ENCODE measurements around the gene DAB2IP.

Gene DAB2IP

GRCh38 chr9:121818841-121819427 is 167.5 kb downstream of the DAB2IP start:
- DNase-seq (ENCODE audit: low read depth): no peak

GRCh38 chr9:121819428-121820231 is 168.2 kb downstream of the DAB2IP start:
- no peak for DNase-seq (ENCODE audit: low read depth)

DNA sequence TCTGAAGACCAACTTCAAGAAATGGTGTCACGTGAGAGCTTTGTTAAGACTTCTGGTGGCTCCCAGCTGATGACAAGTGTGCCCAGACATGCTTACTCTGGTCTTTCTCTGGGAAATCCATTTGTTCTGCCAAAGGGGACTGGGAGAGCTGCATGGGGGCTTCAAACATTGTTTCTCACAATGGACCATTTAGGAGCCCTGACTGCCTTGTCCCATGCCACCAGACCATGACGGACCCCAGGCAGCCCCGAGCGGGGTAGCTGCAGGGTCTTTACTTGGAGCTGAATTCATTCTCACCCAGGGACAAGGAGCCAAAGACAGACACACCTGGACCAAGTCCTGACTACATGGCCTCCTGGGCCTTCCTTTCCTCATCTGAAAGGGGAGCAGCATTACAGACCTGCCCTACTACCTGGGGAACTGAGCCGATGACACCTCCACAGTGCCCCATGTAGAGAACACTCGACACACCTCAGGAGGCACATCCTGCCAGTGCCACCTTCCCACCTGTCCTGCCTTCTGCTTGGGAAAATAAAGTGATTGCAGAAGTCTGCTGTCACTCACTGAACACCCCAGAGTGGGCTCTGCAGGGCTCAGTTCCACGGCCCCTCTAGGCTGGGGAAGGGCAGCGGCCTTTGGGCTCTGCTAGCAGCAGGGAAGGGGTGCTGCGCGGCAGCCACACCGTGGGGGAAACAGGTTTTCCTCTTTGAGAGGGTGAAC is 169.0 kb downstream of the DAB2IP start:
- no peak for DNase-seq (ENCODE audit: low read depth)

DNA sequence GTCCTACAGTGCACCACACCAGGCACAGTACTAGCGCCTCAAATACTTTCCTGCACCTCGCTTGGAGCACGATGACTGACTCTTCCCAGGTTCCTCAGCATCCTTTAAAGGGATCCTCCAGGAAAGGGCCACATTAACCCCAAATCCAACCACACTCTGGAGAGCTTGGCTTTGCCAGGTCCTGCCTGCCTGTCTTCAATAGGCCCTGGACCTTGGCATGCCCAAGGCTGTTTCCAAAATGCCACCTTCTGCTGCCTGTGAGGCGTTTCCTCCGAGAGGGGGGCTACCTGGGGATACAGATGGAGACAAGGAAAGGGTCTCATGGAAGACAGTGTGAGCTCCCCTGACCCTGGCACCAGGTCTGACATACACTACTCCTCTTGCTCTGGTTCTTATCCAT is 169.9 kb downstream of the DAB2IP start:
- no peak for DNase-seq (ENCODE audit: low read depth)

GRCh38 chr9:121822093-121823085 is 171.0 kb downstream of the DAB2IP start:
- no peak for DNase-seq (ENCODE audit: low read depth)

GRCh38 chr9:121823451-121824169 is 172.2 kb downstream of the DAB2IP start:
- DNase-seq (ENCODE audit: low read depth): no peak

DNA sequence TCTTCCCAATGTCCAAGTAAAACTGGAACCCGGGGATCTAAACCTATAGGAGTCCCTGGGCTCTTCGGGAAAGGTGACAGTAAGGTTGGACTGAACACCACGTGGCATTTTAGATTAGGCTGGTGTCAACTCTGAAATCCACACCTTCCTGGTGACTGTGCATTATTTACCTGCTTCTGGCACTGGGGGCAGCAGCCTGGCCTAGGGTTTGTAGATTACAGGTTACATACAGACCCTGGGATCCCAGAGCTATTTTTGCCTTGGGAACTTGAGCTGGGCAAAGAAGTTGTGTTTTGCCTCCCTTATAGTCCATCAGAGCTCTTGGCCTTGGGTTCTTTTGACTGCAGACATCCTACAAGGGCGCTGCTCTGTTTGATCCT is 173.2 kb downstream of the DAB2IP start:
- DNase-seq (ENCODE audit: low read depth): no peak

GRCh38 chr9:121825031-121825691 is 173.7 kb downstream of the DAB2IP start:
- no peak for DNase-seq (ENCODE audit: low read depth)

GRCh38 chr9:121826711-121827110 is 175.3 kb downstream of the DAB2IP start:
- no peak for DNase-seq (ENCODE audit: low read depth)

DNA sequence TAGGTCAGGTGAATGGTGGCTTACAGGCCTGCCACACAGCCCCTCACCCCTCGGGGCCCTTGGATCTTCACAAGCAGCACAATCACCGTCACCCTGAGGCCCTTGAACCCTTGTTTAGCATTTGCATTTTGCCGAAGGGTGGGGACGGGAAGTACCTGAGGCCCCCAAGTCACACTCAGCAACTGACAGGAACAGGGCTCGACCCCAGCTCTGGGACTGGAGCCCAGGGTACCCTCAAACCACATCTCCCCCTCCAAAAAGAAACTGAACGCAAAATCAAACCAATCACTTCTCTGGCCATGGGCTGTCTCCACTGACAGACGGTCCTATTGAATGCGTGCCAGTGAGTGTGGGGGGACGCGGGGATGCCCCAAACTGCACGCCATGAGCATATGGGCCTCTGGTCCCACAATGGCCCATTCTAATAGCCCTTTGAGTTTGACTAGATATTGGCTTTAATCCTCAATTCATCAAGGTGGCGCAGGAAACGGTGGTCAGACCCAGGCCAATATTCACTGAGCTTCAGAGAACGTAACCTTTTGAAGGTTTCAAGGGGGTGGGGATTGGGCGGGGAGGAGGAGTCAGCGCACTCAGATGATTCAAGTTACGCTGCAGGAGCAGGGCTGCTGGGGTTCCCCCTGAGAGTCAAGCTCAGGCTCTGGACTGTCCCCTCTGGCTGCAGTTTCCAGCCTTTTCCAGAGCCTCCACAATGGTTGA is 176.0 kb downstream of the DAB2IP start:
- DNase-seq (ENCODE audit: low read depth): no peak

DNA sequence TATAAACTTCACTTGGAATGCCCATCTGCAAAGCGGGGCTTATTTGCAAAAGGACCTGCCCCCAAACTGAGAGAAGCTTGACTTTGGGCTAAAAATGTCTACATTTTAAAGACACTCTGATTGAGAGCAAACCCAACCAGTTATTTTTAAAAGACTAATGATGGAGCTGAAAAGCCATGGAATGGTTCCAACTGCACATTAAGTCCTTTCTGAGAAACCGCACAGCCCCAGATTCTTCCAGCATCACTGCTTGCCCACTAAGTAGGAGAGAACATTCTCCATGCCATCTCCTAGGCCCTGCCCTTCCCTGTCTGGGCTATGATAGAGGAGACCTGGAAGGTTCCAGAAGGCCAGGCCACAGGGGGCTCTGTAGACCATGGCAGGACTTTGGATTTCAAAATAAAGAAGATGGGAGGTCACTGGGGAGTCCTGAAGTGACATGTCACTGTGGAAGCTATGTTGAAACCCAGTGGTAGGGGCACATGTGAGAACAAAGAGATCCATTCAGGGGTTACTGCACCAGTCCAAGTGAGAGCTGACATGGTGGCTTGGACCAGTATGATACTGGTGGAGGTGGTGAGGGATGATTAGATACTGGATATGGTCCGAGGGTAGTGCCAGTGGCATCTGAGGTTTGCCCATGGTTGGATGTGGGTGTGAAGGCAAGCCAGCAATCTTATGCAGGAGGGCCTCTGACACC is 179.2 kb downstream of the DAB2IP start:
- no peak for DNase-seq (ENCODE audit: low read depth)

DNA sequence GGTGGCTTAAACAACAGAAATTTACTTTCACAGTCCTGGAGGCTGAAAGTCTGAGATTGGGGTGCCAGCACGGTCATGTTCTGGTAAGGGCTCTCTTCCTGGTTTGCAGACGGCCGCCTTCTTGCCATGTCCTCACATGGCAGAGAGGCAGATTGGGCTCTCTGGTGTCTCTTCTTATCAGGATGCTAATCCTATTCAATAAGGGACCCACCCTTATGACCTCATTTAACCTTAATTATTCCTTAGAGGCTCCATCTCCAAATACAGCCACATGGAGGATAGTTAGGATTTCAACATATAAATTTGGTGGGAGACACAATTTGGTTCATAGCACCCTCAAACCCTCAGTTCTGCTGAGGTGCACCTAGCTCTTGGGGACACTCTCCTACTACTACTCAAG is 180.4 kb downstream of the DAB2IP start:
- DNase-seq (ENCODE audit: low read depth): no peak

- DNase-seq (ENCODE audit: low read depth): no peak
Measured at GRCh38 chr9:121833061-121833460, 181.6 kb downstream of the DAB2IP start.
